ENCODE measurements around the gene GTF2A1L.

The GTF2A1L gene

DNA sequence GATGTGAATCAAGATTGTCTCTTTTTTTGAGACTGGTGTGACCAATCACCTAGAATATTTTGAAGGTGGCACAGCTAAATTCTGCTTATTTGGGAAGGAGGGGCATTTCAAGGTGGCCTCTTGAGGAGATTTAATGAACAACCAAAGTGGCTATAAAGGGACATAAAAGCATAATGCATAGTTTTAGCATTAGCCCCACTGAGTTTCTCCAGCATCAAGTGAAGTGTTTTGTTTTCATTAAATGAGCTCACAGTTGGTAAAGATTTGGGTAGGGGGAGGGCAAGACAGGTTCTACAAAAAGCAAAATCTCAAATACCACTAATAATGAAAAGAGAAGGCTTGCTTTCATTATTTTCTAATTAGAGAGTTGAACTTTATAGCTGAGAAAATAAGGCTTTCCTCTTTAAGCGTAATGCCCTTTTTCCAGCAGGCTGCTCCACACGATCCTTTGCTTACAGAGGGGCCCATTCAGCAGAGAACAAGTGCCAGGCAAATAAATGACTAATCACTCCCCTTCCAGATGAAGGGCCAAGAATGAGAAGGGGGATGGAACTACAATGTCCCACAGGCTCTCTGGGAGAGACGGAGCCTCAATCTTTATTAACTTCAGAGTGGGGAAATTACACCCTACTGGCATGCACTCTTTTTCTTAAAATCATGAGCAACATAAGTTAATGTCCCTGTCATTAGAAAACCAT is 102.0 kb downstream of the GTF2A1L start:
- no peak for DNase-seq (ENCODE audit: low read depth)
- no peak for TF ChIP-seq CTCF (conservative IDR thresholded peaks at IDR 0.05; ENCODE audit: low read depth, low read length)

DNA sequence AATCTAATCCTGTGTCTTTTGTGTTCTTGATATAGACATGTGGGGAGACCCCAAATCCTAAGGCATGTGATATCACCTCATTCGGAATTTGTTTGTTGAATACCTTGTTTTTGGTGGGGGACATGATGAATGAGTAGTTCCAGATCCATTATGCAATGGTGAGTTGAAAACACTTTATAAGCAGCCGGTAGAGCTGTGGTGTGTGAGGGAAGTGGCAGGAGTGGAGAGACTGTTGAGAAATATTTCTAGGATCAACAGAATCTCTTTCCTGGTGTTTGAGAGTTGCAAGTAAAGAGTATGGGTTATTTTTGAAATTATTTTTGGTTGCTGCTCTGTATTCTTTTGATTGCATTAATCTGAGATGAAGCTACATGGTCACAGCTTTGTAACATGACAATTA is 103.5 kb downstream of the GTF2A1L start:
- TF ChIP-seq CTCF (conservative IDR thresholded peaks at IDR 0.05; ENCODE audit: low read depth, low read length) = no peak
- DNase-seq (ENCODE audit: low read depth) = no peak
- H3K4me3 ChIP-seq (ENCODE audit: low read depth, low read length) = no peak overlapping the region

More for the DNA sequence above, 102.0 kb downstream of the GTF2A1L start:
- no peak overlapping the region for H3K4me3 ChIP-seq (ENCODE audit: low read depth, low read length)

DNA sequence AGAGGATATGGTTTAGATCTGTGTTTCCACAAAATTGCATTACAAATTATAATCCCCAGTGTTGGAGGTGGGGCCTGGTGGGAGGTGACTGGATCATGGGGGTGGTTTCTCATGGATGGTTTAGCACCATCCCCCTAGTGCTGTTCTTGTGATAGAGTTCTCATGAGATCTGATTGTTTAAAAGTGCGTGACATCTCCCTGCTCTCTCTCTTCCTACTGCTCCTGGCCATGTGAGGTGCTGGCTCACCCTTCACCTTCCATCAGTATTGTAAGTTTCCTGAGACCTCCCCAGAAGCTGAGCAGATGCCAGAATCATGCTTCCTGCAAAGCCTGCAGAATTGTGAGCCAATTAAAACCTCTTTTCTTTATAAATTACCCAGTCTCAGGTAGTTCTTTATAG is 104.7 kb downstream of the GTF2A1L start:
- H3K4me3 ChIP-seq (ENCODE audit: low read depth, low read length) = no peak overlapping the region
- no peak for TF ChIP-seq CTCF (conservative IDR thresholded peaks at IDR 0.05; ENCODE audit: low read depth, low read length)
- DNase-seq (ENCODE audit: low read depth) = peak; percentile 51

DNA sequence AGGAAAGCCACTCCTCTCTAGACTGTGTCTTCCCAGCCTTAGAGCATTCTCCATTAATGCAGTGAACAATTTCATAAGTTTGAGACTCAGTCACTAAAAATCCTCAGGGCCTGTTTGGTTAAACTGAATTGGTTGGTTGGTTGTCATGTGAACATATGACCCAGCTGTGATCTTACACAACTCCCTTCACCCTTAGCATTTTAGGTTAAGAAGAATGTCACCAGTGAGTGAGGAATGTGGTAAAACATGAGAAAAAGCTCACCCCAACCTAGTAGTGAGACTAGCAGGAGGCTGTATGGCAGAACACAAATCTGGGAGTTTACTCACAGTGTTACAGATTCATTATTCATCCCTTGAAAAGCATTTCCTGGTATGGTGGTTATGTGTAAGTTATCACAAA is 105.5 kb downstream of the GTF2A1L start:
- no peak overlapping the region for H3K4me3 ChIP-seq (ENCODE audit: low read depth, low read length)
- TF ChIP-seq CTCF (conservative IDR thresholded peaks at IDR 0.05; ENCODE audit: low read depth, low read length) = no peak
- peak; percentile 95 for DNase-seq (ENCODE audit: low read depth)

DNA sequence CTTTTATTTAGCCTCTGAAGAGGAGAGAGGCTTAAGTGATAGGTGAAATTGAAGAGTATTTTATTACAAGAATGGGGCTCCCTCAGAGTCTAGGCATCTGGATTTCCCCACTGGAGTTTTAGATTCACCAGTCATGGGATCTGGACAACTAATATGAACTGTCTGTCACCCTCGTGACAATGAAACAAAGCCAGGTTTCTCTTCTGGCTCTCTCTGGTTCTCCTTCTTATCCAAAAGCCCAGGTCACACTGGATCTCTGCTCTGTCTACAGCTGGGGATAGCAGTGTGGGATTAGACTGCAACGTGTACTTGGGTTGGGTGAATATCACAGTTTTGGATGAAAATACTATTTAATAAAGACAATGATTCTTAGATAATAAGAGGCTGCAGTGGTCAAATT is 106.6 kb downstream of the GTF2A1L start:
- DNase-seq (ENCODE audit: low read depth) = no peak
- TF ChIP-seq CTCF (conservative IDR thresholded peaks at IDR 0.05; ENCODE audit: low read depth, low read length) = no peak
- H3K4me3 ChIP-seq (ENCODE audit: low read depth, low read length) = no peak overlapping the region

GRCh38 chr2:48725696-48726494 is 108.2 kb downstream of the GTF2A1L start:
- no peak for DNase-seq (ENCODE audit: low read depth)
- TF ChIP-seq CTCF (conservative IDR thresholded peaks at IDR 0.05; ENCODE audit: low read depth, low read length) = peak; percentile 13
- no peak overlapping the region for H3K4me3 ChIP-seq (ENCODE audit: low read depth, low read length)
